ENCODE results near the gene C16orf95.

DNA sequence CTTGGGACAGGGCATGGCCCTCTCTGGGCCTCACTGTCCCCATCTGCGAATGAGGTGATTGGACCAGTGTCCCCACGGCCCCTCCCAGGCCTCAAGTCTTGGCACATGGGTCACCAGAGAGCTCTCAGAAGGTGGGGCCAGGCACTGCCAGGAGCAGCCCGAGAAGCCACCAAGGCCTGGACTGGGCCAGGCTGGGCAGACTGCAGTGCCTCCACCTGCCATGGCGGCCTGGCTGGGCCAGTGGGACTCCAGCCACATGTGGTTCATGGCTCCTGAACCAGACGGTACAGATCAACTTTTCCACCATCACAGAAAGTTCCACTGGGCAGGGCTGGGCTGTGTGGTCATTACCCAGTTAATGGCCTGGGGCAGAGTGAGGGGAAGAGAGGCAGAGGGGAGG, 19.8 kb downstream of the C16orf95 start:
- TF ChIP-seq POLR2A (IDR thresholded peaks at IDR 0.05): no peak
- TF ChIP-seq, protein P1, sequence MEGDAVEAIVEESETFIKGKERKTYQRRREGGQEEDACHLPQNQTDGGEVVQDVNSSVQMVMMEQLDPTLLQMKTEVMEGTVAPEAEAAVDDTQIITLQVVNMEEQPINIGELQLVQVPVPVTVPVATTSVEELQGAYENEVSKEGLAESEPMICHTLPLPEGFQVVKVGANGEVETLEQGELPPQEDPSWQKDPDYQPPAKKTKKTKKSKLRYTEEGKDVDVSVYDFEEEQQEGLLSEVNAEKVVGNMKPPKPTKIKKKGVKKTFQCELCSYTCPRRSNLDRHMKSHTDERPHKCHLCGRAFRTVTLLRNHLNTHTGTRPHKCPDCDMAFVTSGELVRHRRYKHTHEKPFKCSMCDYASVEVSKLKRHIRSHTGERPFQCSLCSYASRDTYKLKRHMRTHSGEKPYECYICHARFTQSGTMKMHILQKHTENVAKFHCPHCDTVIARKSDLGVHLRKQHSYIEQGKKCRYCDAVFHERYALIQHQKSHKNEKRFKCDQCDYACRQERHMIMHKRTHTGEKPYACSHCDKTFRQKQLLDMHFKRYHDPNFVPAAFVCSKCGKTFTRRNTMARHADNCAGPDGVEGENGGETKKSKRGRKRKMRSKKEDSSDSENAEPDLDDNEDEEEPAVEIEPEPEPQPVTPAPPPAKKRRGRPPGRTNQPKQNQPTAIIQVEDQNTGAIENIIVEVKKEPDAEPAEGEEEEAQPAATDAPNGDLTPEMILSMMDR (IDR thresholded peaks at IDR 0.05): no peak

All from lower leg skin (tissue), 3 donors.